Measurements from ENCODE around the gene CTDNEP1. TPM values are rescaled to one million over a fixed set of nuclear protein-coding genes. Genes with fewer than 3 reads are reported as not detected.

The CTDNEP1 gene
- polyA plus RNA-seq, 2 of the 4 experiments (the other 2 are of a cell fraction), result 145 to 161 TPM

DNA sequence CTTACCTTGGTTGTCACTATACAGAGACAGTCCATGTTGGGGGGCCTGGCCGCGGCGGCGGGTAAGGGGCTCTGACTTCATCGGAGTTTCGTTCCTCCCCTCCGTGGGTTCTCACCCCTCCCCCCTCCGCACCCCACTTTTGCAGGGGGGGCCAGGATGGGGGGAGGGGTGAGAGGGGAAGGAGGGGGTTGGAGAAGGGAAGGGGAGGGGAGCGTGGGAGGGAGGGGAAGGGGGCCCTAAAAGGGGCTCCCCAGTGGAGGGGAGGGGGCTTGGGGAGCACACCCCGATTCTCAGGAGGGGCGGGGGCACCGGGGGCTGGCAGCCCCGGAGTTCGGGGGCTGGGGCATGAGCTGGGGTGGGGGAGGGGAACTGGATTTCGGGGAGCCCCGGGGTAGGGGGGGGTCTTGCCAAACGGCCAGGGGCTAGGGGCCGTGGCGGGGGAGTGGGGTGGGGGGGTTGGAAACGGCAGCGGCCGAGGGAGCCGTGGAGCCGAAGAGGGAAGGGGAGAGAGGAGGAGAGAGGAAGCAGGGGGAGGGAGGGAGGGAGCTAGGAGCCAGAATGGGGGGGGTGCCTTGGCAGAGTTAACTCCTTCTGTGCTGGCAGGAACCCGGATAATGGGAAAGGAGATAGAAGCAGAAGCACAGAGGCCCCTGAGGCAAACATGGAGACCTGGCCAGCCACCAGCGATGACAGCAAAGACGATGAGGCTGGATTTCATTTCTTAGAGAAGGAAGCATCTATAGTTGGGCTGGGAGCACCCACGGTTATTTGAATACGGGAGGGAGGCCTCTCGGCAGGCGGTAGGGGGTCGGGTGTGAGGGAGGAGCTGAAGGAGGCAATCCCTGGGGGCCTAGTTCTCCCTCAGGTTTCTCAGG lies 34.2 kb downstream of the CTDNEP1 start:
- WGBS (ENCODE audit: missing lambda C conversion rate), result 19% methylated on average over 14 of the region's 32 CpGs
- CTCF ChIA-PET, result interaction anchor here (0.8 to 10.0 kb wide), 6 partner anchors 20 to 172 kb away, joined by 3 to 169 read pairs (median 14); partner anchors contain the start of genes DVL2, GABARAP and PHF23
- FAIRE-seq, result no peak
- no peak for TF ChIP-seq FOXS1 (CRISPR knock-in tag; IDR thresholded peaks at IDR 0.05)
- TF ChIP-seq EP300 (IDR thresholded peaks at IDR 0.05), result no peak
- no peak for TF ChIP-seq KDM1A (IDR thresholded peaks at IDR 0.05; ENCODE audit: low read depth)
- TF ChIP-seq ZFP36 (IDR thresholded peaks at IDR 0.05; ENCODE audit: borderline replicate concordance, partially characterized antibody), result no peak
- TF ChIP-seq NPAS2 (CRISPR knock-in tag; IDR thresholded peaks at IDR 0.05; ENCODE audit: borderline replicate concordance), result no peak
- no peak for TF ChIP-seq GATA3 (IDR thresholded peaks at IDR 0.05; ENCODE audit: borderline replicate concordance)
- no peak for TF ChIP-seq EHF (CRISPR knock-in tag; IDR thresholded peaks at IDR 0.05)
- no peak for TF ChIP-seq MAZ (IDR thresholded peaks at IDR 0.05; ENCODE audit: borderline replicate concordance, low read depth, low read length)
- no peak for TF ChIP-seq FOSL2 (IDR thresholded peaks at IDR 0.05)
- no peak for TF ChIP-seq FOSL2 (CRISPR knock-in tag; IDR thresholded peaks at IDR 0.05)
- no peak for TF ChIP-seq CBX8 (IDR thresholded peaks at IDR 0.05)
- TF ChIP-seq, protein P1, sequence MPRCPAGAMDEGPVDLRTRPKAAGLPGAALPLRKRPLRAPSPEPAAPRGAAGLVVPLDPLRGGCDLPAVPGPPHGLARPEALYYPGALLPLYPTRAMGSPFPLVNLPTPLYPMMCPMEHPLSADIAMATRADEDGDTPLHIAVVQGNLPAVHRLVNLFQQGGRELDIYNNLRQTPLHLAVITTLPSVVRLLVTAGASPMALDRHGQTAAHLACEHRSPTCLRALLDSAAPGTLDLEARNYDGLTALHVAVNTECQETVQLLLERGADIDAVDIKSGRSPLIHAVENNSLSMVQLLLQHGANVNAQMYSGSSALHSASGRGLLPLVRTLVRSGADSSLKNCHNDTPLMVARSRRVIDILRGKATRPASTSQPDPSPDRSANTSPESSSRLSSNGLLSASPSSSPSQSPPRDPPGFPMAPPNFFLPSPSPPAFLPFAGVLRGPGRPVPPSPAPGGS (IDR thresholded peaks at IDR 0.05), result no peak
- TF ChIP-seq ESRRA (IDR thresholded peaks at IDR 0.05; ENCODE audit: borderline replicate concordance, low read length), result no peak
- TF ChIP-seq, protein P2, sequence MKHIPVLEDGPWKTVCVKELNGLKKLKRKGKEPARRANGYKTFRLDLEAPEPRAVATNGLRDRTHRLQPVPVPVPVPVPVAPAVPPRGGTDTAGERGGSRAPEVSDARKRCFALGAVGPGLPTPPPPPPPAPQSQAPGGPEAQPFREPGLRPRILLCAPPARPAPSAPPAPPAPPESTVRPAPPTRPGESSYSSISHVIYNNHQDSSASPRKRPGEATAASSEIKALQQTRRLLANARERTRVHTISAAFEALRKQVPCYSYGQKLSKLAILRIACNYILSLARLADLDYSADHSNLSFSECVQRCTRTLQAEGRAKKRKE (CRISPR knock-in tag; IDR thresholded peaks at IDR 0.05; ENCODE audit: low read depth), result no peak
- no peak for TF ChIP-seq NFE2L2 (conservative IDR thresholded peaks at IDR 0.05; ENCODE audit: low read length)
- no peak for TF ChIP-seq POLR2AphosphoS2 (conservative IDR thresholded peaks at IDR 0.05; ENCODE audit: low read length)
- TF ChIP-seq RARB (CRISPR knock-in tag; IDR thresholded peaks at IDR 0.05), result no peak
- TF ChIP-seq, protein P3, sequence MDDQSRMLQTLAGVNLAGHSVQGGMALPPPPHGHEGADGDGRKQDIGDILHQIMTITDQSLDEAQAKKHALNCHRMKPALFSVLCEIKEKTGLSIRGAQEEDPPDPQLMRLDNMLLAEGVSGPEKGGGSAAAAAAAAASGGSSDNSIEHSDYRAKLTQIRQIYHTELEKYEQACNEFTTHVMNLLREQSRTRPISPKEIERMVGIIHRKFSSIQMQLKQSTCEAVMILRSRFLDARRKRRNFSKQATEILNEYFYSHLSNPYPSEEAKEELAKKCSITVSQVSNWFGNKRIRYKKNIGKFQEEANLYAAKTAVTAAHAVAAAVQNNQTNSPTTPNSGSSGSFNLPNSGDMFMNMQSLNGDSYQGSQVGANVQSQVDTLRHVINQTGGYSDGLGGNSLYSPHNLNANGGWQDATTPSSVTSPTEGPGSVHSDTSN (IDR thresholded peaks at IDR 0.05), result no peak
- TF ChIP-seq ZC3H11A (IDR thresholded peaks at IDR 0.05), result no peak
- no peak for TF ChIP-seq ZSCAN20 (CRISPR knock-in tag; IDR thresholded peaks at IDR 0.05)
- no peak for TF ChIP-seq POLR2A (IDR thresholded peaks at IDR 0.05; ENCODE audit: low read length)
- Histone ChIP-seq H3K4me3 (peak overlapping the region; percentile 51), H3K9me3 (no peaks in the 10 kb centered on the region), H3K4me1 (peaks cover 56% of the 10 kb centered on the region), H3K4me2 (peak overlapping the region; percentile 96), H3K27ac (peak overlapping the region; percentile 73 to 98)
- ATAC-seq, result no peak
- peak; percentile 74 to 76 for DNase-seq (ENCODE audit: low read depth in 1 of 2, low spot score in 1 of 2)
- POLR2A ChIA-PET, result interaction anchor here (0.5 to 1.6 kb wide), 5 partner anchors 17 to 186 kb away, joined by 3 to 10 read pairs (median 3); partner anchors contain the start of genes DVL2 and TMEM256

DNA sequence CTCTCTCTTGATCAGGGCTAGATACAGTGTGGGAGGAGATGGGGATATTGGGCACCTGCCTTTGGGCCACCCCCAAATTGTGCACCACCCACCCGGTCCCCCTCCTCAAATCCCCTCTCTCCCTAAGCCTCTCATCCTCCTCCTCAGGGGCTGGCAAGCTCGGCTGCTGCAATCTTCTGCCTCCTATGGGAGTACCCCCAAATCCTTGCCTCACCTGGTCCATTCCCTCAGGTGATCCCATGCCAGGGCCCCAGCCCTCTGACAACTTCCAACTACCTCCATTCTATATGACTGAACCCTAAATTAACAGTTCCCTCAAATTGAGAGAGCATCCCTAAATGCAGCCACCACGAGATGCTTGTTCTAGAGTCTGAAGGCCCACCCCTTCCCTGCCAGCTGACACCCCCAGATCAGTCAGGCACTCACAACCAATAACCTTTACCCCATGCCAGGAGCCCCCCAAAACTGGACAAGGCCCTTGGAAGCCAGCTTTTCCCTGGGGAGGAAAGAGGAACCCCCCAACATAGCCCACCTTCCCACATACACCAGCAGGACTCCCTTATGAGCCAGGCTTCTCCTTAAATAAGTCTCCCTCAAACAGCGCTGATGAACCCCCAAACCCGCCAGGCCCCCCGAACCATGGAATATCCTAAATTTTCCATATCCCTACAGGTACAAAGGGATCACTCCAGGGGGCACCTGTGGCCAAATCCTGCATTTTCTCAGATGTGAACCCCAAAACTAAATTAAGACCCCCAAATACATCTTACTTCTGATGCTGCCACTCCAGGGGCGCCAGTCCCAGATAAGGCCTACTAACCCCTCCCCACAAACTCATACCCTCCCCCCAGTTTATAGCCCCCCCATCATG lies 35.1 kb downstream of the CTDNEP1 start:
- CTCF ChIA-PET, result interaction anchor here (0.6 to 3.7 kb wide), 6 partner anchors 39 to 565 kb away, joined by 3 to 24 read pairs (median 4); partner anchors contain the start of gene SLC16A11
- TF ChIP-seq GATA3 (IDR thresholded peaks at IDR 0.05; ENCODE audit: borderline replicate concordance), result no peak
- TF ChIP-seq RCOR1 (IDR thresholded peaks at IDR 0.05; ENCODE audit: low read depth, low read length), result no peak
- no peak for TF ChIP-seq EHMT2 (IDR thresholded peaks at IDR 0.05; ENCODE audit: low read depth)
- TF ChIP-seq CHD4 (IDR thresholded peaks at IDR 0.05; ENCODE audit: borderline replicate concordance), result peak; percentile 29; the same call in 1 of the 2 replicates
- TF ChIP-seq, protein P4, sequence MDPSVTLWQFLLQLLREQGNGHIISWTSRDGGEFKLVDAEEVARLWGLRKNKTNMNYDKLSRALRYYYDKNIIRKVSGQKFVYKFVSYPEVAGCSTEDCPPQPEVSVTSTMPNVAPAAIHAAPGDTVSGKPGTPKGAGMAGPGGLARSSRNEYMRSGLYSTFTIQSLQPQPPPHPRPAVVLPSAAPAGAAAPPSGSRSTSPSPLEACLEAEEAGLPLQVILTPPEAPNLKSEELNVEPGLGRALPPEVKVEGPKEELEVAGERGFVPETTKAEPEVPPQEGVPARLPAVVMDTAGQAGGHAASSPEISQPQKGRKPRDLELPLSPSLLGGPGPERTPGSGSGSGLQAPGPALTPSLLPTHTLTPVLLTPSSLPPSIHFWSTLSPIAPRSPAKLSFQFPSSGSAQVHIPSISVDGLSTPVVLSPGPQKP (IDR thresholded peaks at IDR 0.05; ENCODE audit: low read depth, low read length), result no peak
- TF ChIP-seq, protein P5, sequence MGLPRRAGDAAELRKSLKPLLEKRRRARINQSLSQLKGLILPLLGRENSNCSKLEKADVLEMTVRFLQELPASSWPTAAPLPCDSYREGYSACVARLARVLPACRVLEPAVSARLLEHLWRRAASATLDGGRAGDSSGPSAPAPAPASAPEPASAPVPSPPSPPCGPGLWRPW (IDR thresholded peaks at IDR 0.05), result no peak
- no peak for TF ChIP-seq EP300 (IDR thresholded peaks at IDR 0.05)
- TF ChIP-seq, protein P6, sequence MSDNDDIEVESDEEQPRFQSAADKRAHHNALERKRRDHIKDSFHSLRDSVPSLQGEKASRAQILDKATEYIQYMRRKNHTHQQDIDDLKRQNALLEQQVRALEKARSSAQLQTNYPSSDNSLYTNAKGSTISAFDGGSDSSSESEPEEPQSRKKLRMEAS (IDR thresholded peaks at IDR 0.05), result no peak
- no peak for TF ChIP-seq FOSB (CRISPR knock-in tag; IDR thresholded peaks at IDR 0.05)
- no peak for TF ChIP-seq JUNB (IDR thresholded peaks at IDR 0.05)
- no peak for TF ChIP-seq CHD2 (IDR thresholded peaks at IDR 0.05; ENCODE audit: low read length, partially characterized antibody)
- no peak for TF ChIP-seq SREBF2 (IDR thresholded peaks at IDR 0.05)
- no peak for TF ChIP-seq PHF8 (IDR thresholded peaks at IDR 0.05; ENCODE audit: borderline replicate concordance, low read depth)

More for the DNA sequence above, 35.1 kb downstream of the CTDNEP1 start:
- WGBS (ENCODE audit: missing lambda C conversion rate), result 35% methylated on average over 7 of the region's 7 CpGs
- Histone ChIP-seq H3K4me1 (peaks cover 53% of the 10 kb centered on the region), H3K4me2 (peak overlapping the region; percentile 96), H3K9me3 (no peaks in the 10 kb centered on the region), H3K4me3 (peak overlapping the region; percentile 51), H3K27ac (peak overlapping the region; percentile 73 to 98)
- FAIRE-seq, result no peak
- POLR2A ChIA-PET, result no interaction called here
- no peak for ATAC-seq
- no peak for DNase-seq (ENCODE audit: low read depth in 1 of 2, low spot score in 1 of 2)
